Liver (tissue), 9 donors: ENCODE measurements around the gene TATDN2. TPM values are rescaled to one million over a fixed set of nuclear protein-coding genes. Genes with fewer than 3 reads are reported as not detected.

Experiments
- DNase-seq: peaks from one replicate; pipeline ENCODE4 v3.0.0-alpha.2; 2017; ENCODE audit warnings: low spot score
- H3K27ac ChIP-seq, 2 donors: one replicate each; pipeline ENCODE4 v1.7.0; 2013; ENCODE audit warnings: inconsistent platforms in 2 of 2, low read length in 2 of 2, control low read depth in 1 of 2, low read depth in 1 of 2, mild to moderate bottlenecking in 1 of 2
- H3K27me3 ChIP-seq, 4 donors: one replicate each; pipeline versions ENCODE4 v1.6.1 to v1.7.0; 2013; ENCODE audit warnings: low read length in 3 of 4, inconsistent platforms in 1 of 4, mild to moderate bottlenecking in 1 of 4, moderate library complexity in 1 of 4; ENCODE audit not compliant: control insufficient read depth in 4 of 4, insufficient read depth in 4 of 4
- H3K36me3 ChIP-seq, 4 donors: one replicate each; pipeline versions ENCODE4 v1.6.1 to v1.7.0; 2013; ENCODE audit warnings: low read length in 3 of 4, mild to moderate bottlenecking in 3 of 4, low read depth in 1 of 4, moderate library complexity in 1 of 4; ENCODE audit not compliant: control insufficient read depth in 4 of 4, insufficient read depth in 3 of 4
- H3K4me1 ChIP-seq, 4 donors: one replicate each; pipeline versions ENCODE4 v1.6.1 to v1.7.0; 2013; ENCODE audit warnings: low read length in 3 of 4, mild to moderate bottlenecking in 3 of 4, moderate library complexity in 1 of 4; ENCODE audit not compliant: control insufficient read depth in 4 of 4, insufficient read depth in 4 of 4
- H3K4me3 ChIP-seq, 3 donors: one replicate each; pipeline versions ENCODE4 v1.6.1 to v1.7.0; 2013; ENCODE audit warnings: low read length in 3 of 3, control low read depth in 1 of 3, low read depth in 1 of 3, mild to moderate bottlenecking in 1 of 3
- H3K9ac ChIP-seq, 2 donors: one replicate each; pipeline ENCODE4 v1.7.0; 2013; ENCODE audit warnings: low read length in 2 of 2, mild to moderate bottlenecking in 2 of 2, moderate library complexity in 2 of 2, control low read depth in 1 of 2, low read depth in 1 of 2
- H3K9me3 ChIP-seq, 4 donors: one replicate each; pipeline versions ENCODE4 v1.6.1 to v1.7.0; 2013; ENCODE audit warnings: low read length in 3 of 4; ENCODE audit not compliant: control insufficient read depth in 4 of 4
- ATF3 ChIP-seq: IDR thresholded peaks from 2 replicates; pipeline ENCODE4 v1.6.1; 2016; ENCODE audit warnings: antibody characterized with exemption
- CTCF ChIP-seq: fragments of 150-350 bp; IDR thresholded peaks from 2 replicates; pipeline ENCODE4 v1.5.1; 2017; ENCODE audit warnings: improper control_type of control experiment, low read depth, low read length; ENCODE audit not compliant: missing input control
- EGR1 ChIP-seq, 2 donors: IDR thresholded peaks; 2 replicates each; pipeline ENCODE4 v1.6.1; 2016 to 2018; ENCODE audit warnings: antibody characterized with exemption in 2 of 2, low read depth in 2 of 2
- FOXA1 ChIP-seq: IDR thresholded peaks from 2 replicates; pipeline ENCODE4 v1.6.1; 2016; ENCODE audit warnings: antibody characterized with exemption
- FOXA2 ChIP-seq: IDR thresholded peaks from 2 replicates; pipeline ENCODE4 v1.6.1; 2016; ENCODE audit warnings: antibody characterized with exemption
- GABPA ChIP-seq, 2 donors: IDR thresholded peaks in 1 of 2; conservative IDR thresholded peaks in 1 of 2; 2 replicates each; pipeline ENCODE4 v1.6.1; 2016; ENCODE audit warnings: antibody characterized with exemption in 2 of 2, mild to moderate bottlenecking in 1 of 2, moderate library complexity in 1 of 2
- HNF4A ChIP-seq, 2 donors: conservative IDR thresholded peaks; 2 replicates each; pipeline ENCODE4 v1.6.1; 2016; ENCODE audit warnings: antibody characterized with exemption in 2 of 2, mild to moderate bottlenecking in 2 of 2
- HNF4G ChIP-seq: IDR thresholded peaks from 2 replicates; pipeline ENCODE4 v1.6.1; 2016; ENCODE audit warnings: antibody characterized with exemption
- JUND ChIP-seq, 2 donors: IDR thresholded peaks; 2 replicates each; pipeline ENCODE4 v1.6.1; 2016; ENCODE audit warnings: antibody characterized with exemption in 2 of 2
- MAX ChIP-seq: IDR thresholded peaks from 2 replicates; pipeline ENCODE4 v1.6.1; 2016; ENCODE audit warnings: antibody characterized with exemption
- NR2F2 ChIP-seq: IDR thresholded peaks from 2 replicates; pipeline ENCODE4 v1.6.1; 2016; ENCODE audit warnings: antibody characterized with exemption
- RAD21 ChIP-seq, 2 donors: IDR thresholded peaks; 2 replicates each; pipeline ENCODE4 v1.6.1; 2016; ENCODE audit warnings: antibody characterized with exemption in 2 of 2, mild to moderate bottlenecking in 2 of 2
- REST ChIP-seq: IDR thresholded peaks from 2 replicates; pipeline ENCODE4 v1.6.1; 2016; ENCODE audit warnings: antibody characterized with exemption, mild to moderate bottlenecking
- RXRA ChIP-seq, 2 donors: IDR thresholded peaks; 2 replicates each; pipeline ENCODE4 v1.6.1; 2017 to 2018; ENCODE audit warnings: antibody characterized with exemption in 2 of 2, mild to moderate bottlenecking in 1 of 2
- SP1 ChIP-seq: IDR thresholded peaks from 2 replicates; pipeline ENCODE4 v1.6.1; 2018; ENCODE audit warnings: antibody characterized with exemption, mild to moderate bottlenecking
- YY1 ChIP-seq: IDR thresholded peaks from 2 replicates; pipeline ENCODE4 v1.6.1; 2016; ENCODE audit warnings: antibody characterized with exemption, mild to moderate bottlenecking
- ZBTB33 ChIP-seq: IDR thresholded peaks from 2 replicates; pipeline ENCODE4 v1.6.1; 2016; ENCODE audit warnings: antibody characterized with exemption
- WGBS: extraction: QIAGEN DNeasy Blood & Tissue Kit; methylation state at CpG from one replicate; pipeline ENCODE4 v1.1.7; 2013; 5-methylcytosine and 5-hydroxymethylcytosine counted together
- polyA plus RNA-seq, 2 donors: library from polyadenylated mRNA; stranded (reverse) in 1 of 2; unstranded in 1 of 2; fragments of 200-250 nt in 1 of 2; fragments of >200 nt in 1 of 2; fragmentation: Nextera tagmentation in 1 of 2; extraction: Ambion mirVana in 1 of 2; gene quantifications; one replicate each; pipeline versions ENCODE4 v1.2.1 to v1.2.3, GENCODE V29; 2013 to 2015
- total RNA-seq, 2 donors: library from RNA; depleted of rRNA; stranded (reverse); fragments of >200 nt; gene quantifications; one replicate each; pipeline ENCODE4 v1.2.3, GENCODE V29; 2014
- donor health status: healthy.
- donor health status: healthy.
- donor health status: healthy.
- donor health status: healthy.
- donor health status: healthy.

Gene TATDN2
- total and polyA plus RNA-seq, 4 donors: 3.7 to 14.2 (median 9.0) TPM

- Histone ChIP-seq H3K4me1 (no peaks in the 10 kb centered on the region), H3K27ac (no peak overlapping the region), H3K27me3 (no peaks in the 10 kb centered on the region), H3K9ac (no peak overlapping the region), H3K4me3 (no peak overlapping the region), H3K36me3 (peaks cover 0 to 7% (median 4%) of the 10 kb centered on the region in 4 donors), H3K9me3 (no peaks in the 10 kb centered on the region)
- WGBS: 96% methylated on average over 11 of the region's 11 CpGs
- no peak for DNase-seq
- no peak for TF ChIP-seq FOXA1
- no peak for TF ChIP-seq ATF3
- TF ChIP-seq GABPA (IDR thresholded peaks at IDR 0.05 in 1 of 2, conservative IDR thresholded peaks at IDR 0.05 in 1 of 2): no peak
- TF ChIP-seq EGR1 (IDR thresholded peaks at IDR 0.05; ENCODE audit: low read depth in 2 of 2): no peak
- no peak for TF ChIP-seq ZBTB33
- TF ChIP-seq SP1: no peak
- no peak for TF ChIP-seq CTCF
- no peak for TF ChIP-seq FOXA2
- TF ChIP-seq HNF4G: no peak
- TF ChIP-seq HNF4A (conservative IDR thresholded peaks at IDR 0.05): no peak
- TF ChIP-seq RAD21 (IDR thresholded peaks at IDR 0.05): no peak
- TF ChIP-seq RXRA (IDR thresholded peaks at IDR 0.05): no peak
- TF ChIP-seq YY1: no peak
- TF ChIP-seq NR2F2: no peak
- no peak for TF ChIP-seq REST
- no peak for TF ChIP-seq MAX
Observed at GRCh38 chr3:10288575-10288960, 40.3 kb downstream of the TATDN2 start.

- no peak for DNase-seq
- Histone ChIP-seq H3K9me3 (no peaks in the 10 kb centered on the region), H3K9ac (no peak overlapping the region), H3K4me1 (no peaks in the 10 kb centered on the region), H3K36me3 (peaks cover 0 to 5% (median 3%) of the 10 kb centered on the region in 4 donors), H3K4me3 (no peak overlapping the region), H3K27me3 (no peaks in the 10 kb centered on the region), H3K27ac (no peak overlapping the region)
- WGBS: 95% methylated on average over 9 of the region's 9 CpGs
- TF ChIP-seq CTCF (no peak), ZBTB33 (no peak), JUND (IDR thresholded peaks at IDR 0.05) (no peak), FOXA1 (no peak), GABPA (IDR thresholded peaks at IDR 0.05 in 1 of 2, conservative IDR thresholded peaks at IDR 0.05 in 1 of 2) (no peak)
Observed at GRCh38 chr3:10289077-10289476, 40.8 kb downstream of the TATDN2 start.
